ENCODE results near the gene AP3S1.
"Not testable (repeated sequence)": the region's sequence is repeated elsewhere in the genome, so short reads cannot be mapped to it uniquely, and the experiment has no call there.

Gene AP3S1

DNA sequence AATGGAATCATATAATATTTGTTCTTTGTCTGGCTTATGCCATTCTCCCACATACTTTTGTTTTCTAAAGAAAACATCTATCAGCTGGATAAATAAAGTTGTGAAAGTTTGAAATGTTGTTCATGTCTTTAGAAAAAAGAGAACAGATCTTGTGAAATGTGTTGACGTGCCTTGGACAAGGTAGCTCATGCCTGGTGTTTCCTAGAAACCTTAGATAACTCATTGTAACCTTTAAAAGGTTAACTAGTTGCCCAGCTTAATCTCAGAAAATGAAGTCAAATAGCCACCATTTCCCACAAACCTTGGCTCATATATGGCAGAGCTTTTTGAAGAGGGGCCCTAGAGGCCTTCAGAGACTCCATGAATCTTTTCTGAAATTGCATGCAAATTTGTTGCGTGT is 40.6 kb upstream of the AP3S1 start:
- no peak overlapping the region for H2BK120ac ChIP-seq (ENCODE audit: low read depth, low read length)

DNA sequence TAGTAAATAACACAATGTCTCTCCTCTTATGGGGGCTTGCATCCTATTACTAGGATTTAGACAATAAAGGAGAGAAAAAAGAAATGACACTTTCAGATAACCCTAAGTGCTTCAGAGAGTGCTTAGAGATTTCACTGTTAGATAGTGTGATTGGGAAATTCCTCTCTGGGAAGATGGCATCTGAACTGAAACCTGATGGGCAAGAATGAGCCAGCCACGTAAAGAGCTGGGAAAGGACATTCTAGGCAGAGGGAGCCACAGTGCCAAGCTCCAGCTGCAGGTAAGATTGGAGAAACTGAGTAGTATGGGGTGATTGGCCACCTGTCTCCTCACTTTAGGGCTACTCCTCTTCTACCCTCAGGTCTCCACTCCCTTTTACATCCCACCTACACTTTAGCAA is 39.8 kb upstream of the AP3S1 start:
- H3K79me1 ChIP-seq (ENCODE audit: low read length), result no peaks in the 10 kb centered on the region
- H3K23ac ChIP-seq (ENCODE audit: low read length), result no peak overlapping the region
- no peak overlapping the region for H3K9ac ChIP-seq (ENCODE audit: low read length)
- no peaks in the 10 kb centered on the region for H3K27me3 ChIP-seq (ENCODE audit: insufficient read depth, low read length, poor library complexity)
- no peak overlapping the region for H4K8ac ChIP-seq (ENCODE audit: low read depth, low read length)
- H3K4me1 ChIP-seq (ENCODE audit: control insufficient read depth, low read depth, low read length), result no peaks in the 10 kb centered on the region
- no peak overlapping the region for H4K5ac ChIP-seq (ENCODE audit: low read length)
- H3K4me2 ChIP-seq (ENCODE audit: low read length), result no peak overlapping the region
- H3K79me2 ChIP-seq (ENCODE audit: control insufficient read depth, insufficient read depth, low read length), result no peaks in the 10 kb centered on the region
- H2BK15ac ChIP-seq (replicated peaks; ENCODE audit: low read depth), result no peak overlapping the region
- H3K27ac ChIP-seq (ENCODE audit: low read depth, low read length), result no peak overlapping the region
- H3K4ac ChIP-seq (ENCODE audit: low read depth, low read length), result no peak overlapping the region
- H3K18ac ChIP-seq (ENCODE audit: low read length), result no peak overlapping the region
- H3K56ac ChIP-seq (ENCODE audit: low read length), result no peak overlapping the region
- no peak overlapping the region for H2AK5ac ChIP-seq (ENCODE audit: low read length)
- no peak overlapping the region for H3K4me3 ChIP-seq (ENCODE audit: low read length)
- H2BK120ac ChIP-seq (ENCODE audit: low read depth, low read length), result no peak overlapping the region
- DNase-seq, result peak; percentile 33
- no peak overlapping the region for H2BK5ac ChIP-seq (ENCODE audit: low read length)
- H3K36me3 ChIP-seq (ENCODE audit: control insufficient read depth, insufficient read depth, low read length), result no peaks in the 10 kb centered on the region
- WGBS (ENCODE audit: extremely low coverage, insufficient coverage, low lambda C conversion rate), result no CpG with 5 or more reads among the region's 1 CpG

More for the DNA sequence above, 40.6 kb upstream of the AP3S1 start:
- Histone ChIP-seq H4K8ac (ENCODE audit: low read depth, low read length) (no peak overlapping the region), H3K18ac (ENCODE audit: low read length) (no peak overlapping the region), H2BK15ac (replicated peaks; ENCODE audit: low read depth) (no peak overlapping the region), H3K4ac (ENCODE audit: low read depth, low read length) (no peak overlapping the region), H3K79me2 (ENCODE audit: control insufficient read depth, insufficient read depth, low read length) (no peaks in the 10 kb centered on the region), H3K56ac (ENCODE audit: low read length) (no peak overlapping the region), H3K27ac (ENCODE audit: low read depth, low read length) (no peak overlapping the region), H3K9ac (ENCODE audit: low read length) (no peak overlapping the region), H4K5ac (ENCODE audit: low read length) (no peak overlapping the region), H2AK5ac (ENCODE audit: low read length) (no peak overlapping the region), H3K23ac (ENCODE audit: low read length) (no peak overlapping the region), H3K4me1 (ENCODE audit: control insufficient read depth, low read depth, low read length) (no peaks in the 10 kb centered on the region), H3K4me3 (ENCODE audit: low read length) (no peak overlapping the region), H3K79me1 (ENCODE audit: low read length) (no peaks in the 10 kb centered on the region), H3K36me3 (ENCODE audit: control insufficient read depth, insufficient read depth, low read length) (no peaks in the 10 kb centered on the region), H2BK5ac (ENCODE audit: low read length) (no peak overlapping the region), H3K27me3 (ENCODE audit: insufficient read depth, low read length, poor library complexity) (no peaks in the 10 kb centered on the region), H3K4me2 (ENCODE audit: low read length) (no peak overlapping the region)
- no CpG with 5 or more reads among the region's 2 CpGs for WGBS (ENCODE audit: extremely low coverage, insufficient coverage, low lambda C conversion rate)
- no peak for DNase-seq

GRCh38 chr5:115806986-115807653 is 34.6 kb upstream of the AP3S1 start:
- H3K4ac ChIP-seq (ENCODE audit: low read depth, low read length), result no peak overlapping the region
- no peaks in the 10 kb centered on the region for H3K79me1 ChIP-seq (ENCODE audit: low read length)
- H3K23ac ChIP-seq (ENCODE audit: low read length), result no peak overlapping the region
- H3K27ac ChIP-seq (ENCODE audit: low read depth, low read length), result no peak overlapping the region
- H2BK15ac ChIP-seq (replicated peaks; ENCODE audit: low read depth), result no peak overlapping the region
- no peak overlapping the region for H3K56ac ChIP-seq (ENCODE audit: low read length)
- no peak overlapping the region for H2AK5ac ChIP-seq (ENCODE audit: low read length)
- no peak overlapping the region for H3K4me3 ChIP-seq (ENCODE audit: low read length)
- WGBS (ENCODE audit: extremely low coverage, insufficient coverage, low lambda C conversion rate), result no CpG with 5 or more reads among the region's 2 CpGs
- no peak overlapping the region for H3K9ac ChIP-seq (ENCODE audit: low read length)
- H3K79me2 ChIP-seq (ENCODE audit: control insufficient read depth, insufficient read depth, low read length), result no peaks in the 10 kb centered on the region
- no peaks in the 10 kb centered on the region for H3K4me1 ChIP-seq (ENCODE audit: control insufficient read depth, low read depth, low read length)
- H2BK120ac ChIP-seq (ENCODE audit: low read depth, low read length), result no peak overlapping the region
- H3K27me3 ChIP-seq (ENCODE audit: insufficient read depth, low read length, poor library complexity), result no peaks in the 10 kb centered on the region
- no peak overlapping the region for H2BK5ac ChIP-seq (ENCODE audit: low read length)
- H3K4me2 ChIP-seq (ENCODE audit: low read length), result no peak overlapping the region
- H3K36me3 ChIP-seq (ENCODE audit: control insufficient read depth, insufficient read depth, low read length), result no peaks in the 10 kb centered on the region
- H3K18ac ChIP-seq (ENCODE audit: low read length), result no peak overlapping the region
- peak; percentile 80 for DNase-seq
- no peak overlapping the region for H4K8ac ChIP-seq (ENCODE audit: low read depth, low read length)
- no peak overlapping the region for H4K5ac ChIP-seq (ENCODE audit: low read length)

- Histone ChIP-seq H3K9ac (ENCODE audit: low read length) (no peak overlapping the region), H3K4me1 (ENCODE audit: control insufficient read depth, low read depth, low read length) (no peaks in the 10 kb centered on the region), H3K23ac (ENCODE audit: low read length) (no peak overlapping the region), H3K79me1 (ENCODE audit: low read length) (no peaks in the 10 kb centered on the region), H3K79me2 (ENCODE audit: control insufficient read depth, insufficient read depth, low read length) (no peaks in the 10 kb centered on the region), H2AK5ac (ENCODE audit: low read length) (no peak overlapping the region), H4K5ac (ENCODE audit: low read length) (no peak overlapping the region), H3K27ac (ENCODE audit: low read depth, low read length) (no peak overlapping the region), H2BK15ac (replicated peaks; ENCODE audit: low read depth) (no peak overlapping the region), H2BK120ac (ENCODE audit: low read depth, low read length) (no peak overlapping the region), H3K36me3 (ENCODE audit: control insufficient read depth, insufficient read depth, low read length) (no peaks in the 10 kb centered on the region), H3K27me3 (ENCODE audit: insufficient read depth, low read length, poor library complexity) (no peaks in the 10 kb centered on the region), H3K4me2 (ENCODE audit: low read length) (no peak overlapping the region), H3K4ac (ENCODE audit: low read depth, low read length) (no peak overlapping the region), H4K8ac (ENCODE audit: low read depth, low read length) (no peak overlapping the region), H3K56ac (ENCODE audit: low read length) (no peak overlapping the region), H2BK5ac (ENCODE audit: low read length) (no peak overlapping the region), H3K4me3 (ENCODE audit: low read length) (no peak overlapping the region), H3K18ac (ENCODE audit: low read length) (no peak overlapping the region)
- no CpG with 5 or more reads among the region's 2 CpGs for WGBS (ENCODE audit: extremely low coverage, insufficient coverage, low lambda C conversion rate)
- DNase-seq, result no peak
These were observed 34.1 kb upstream of the AP3S1 start for GRCh38 chr5:115807654-115808052.

GRCh38 chr5:115808066-115808465 is 33.7 kb upstream of the AP3S1 start:
- H3K4me1 ChIP-seq (ENCODE audit: control insufficient read depth, low read depth, low read length); DNase-seq; H3K4ac ChIP-seq (ENCODE audit: low read depth, low read length); H4K8ac ChIP-seq (ENCODE audit: low read depth, low read length); H3K79me1 ChIP-seq (ENCODE audit: low read length); H3K18ac ChIP-seq (ENCODE audit: low read length); H3K27me3 ChIP-seq (ENCODE audit: insufficient read depth, low read length, poor library complexity); H2BK15ac ChIP-seq (replicated peaks; ENCODE audit: low read depth); H3K79me2 ChIP-seq (ENCODE audit: control insufficient read depth, insufficient read depth, low read length); H2BK5ac ChIP-seq (ENCODE audit: low read length); H3K56ac ChIP-seq (ENCODE audit: low read length); H2BK120ac ChIP-seq (ENCODE audit: low read depth, low read length); H3K27ac ChIP-seq (ENCODE audit: low read depth, low read length); H3K23ac ChIP-seq (ENCODE audit: low read length); H3K4me3 ChIP-seq (ENCODE audit: low read length); H3K4me2 ChIP-seq (ENCODE audit: low read length); H4K5ac ChIP-seq (ENCODE audit: low read length); H3K36me3 ChIP-seq (ENCODE audit: control insufficient read depth, insufficient read depth, low read length); H2AK5ac ChIP-seq (ENCODE audit: low read length); H3K9ac ChIP-seq (ENCODE audit: low read length): not testable (repeated sequence)
- WGBS (ENCODE audit: extremely low coverage, insufficient coverage, low lambda C conversion rate), result no CpG with 5 or more reads among the region's 2 CpGs

- Histone ChIP-seq H3K4me2 (ENCODE audit: low read length) (no peak overlapping the region), H3K4me1 (ENCODE audit: control insufficient read depth, low read depth, low read length) (no peaks in the 10 kb centered on the region), H3K56ac (ENCODE audit: low read length) (no peak overlapping the region), H3K27ac (ENCODE audit: low read depth, low read length) (no peak overlapping the region), H3K4me3 (ENCODE audit: low read length) (no peak overlapping the region), H3K23ac (ENCODE audit: low read length) (no peak overlapping the region), H4K5ac (ENCODE audit: low read length) (no peak overlapping the region), H3K36me3 (ENCODE audit: control insufficient read depth, insufficient read depth, low read length) (no peaks in the 10 kb centered on the region), H2AK5ac (ENCODE audit: low read length) (no peak overlapping the region), H3K27me3 (ENCODE audit: insufficient read depth, low read length, poor library complexity) (peaks cover 3% of the 10 kb centered on the region), H4K8ac (ENCODE audit: low read depth, low read length) (no peak overlapping the region), H3K4ac (ENCODE audit: low read depth, low read length) (no peak overlapping the region), H2BK120ac (ENCODE audit: low read depth, low read length) (no peak overlapping the region), H3K9ac (ENCODE audit: low read length) (no peak overlapping the region), H3K79me1 (ENCODE audit: low read length) (no peaks in the 10 kb centered on the region), H3K79me2 (ENCODE audit: control insufficient read depth, insufficient read depth, low read length) (no peaks in the 10 kb centered on the region), H3K18ac (ENCODE audit: low read length) (no peak overlapping the region), H2BK5ac (ENCODE audit: low read length) (no peak overlapping the region), H2BK15ac (replicated peaks; ENCODE audit: low read depth) (no peak overlapping the region)
- DNase-seq, result no peak
- WGBS (ENCODE audit: extremely low coverage, insufficient coverage, low lambda C conversion rate), result no CpG with 5 or more reads among the region's 2 CpGs
These were observed 31.8 kb upstream of the AP3S1 start for GRCh38 chr5:115809946-115810345.

All from mesendoderm (in vitro differentiated cells).